ENCODE measurements around the gene RTTN. TPM values are rescaled to one million over a fixed set of nuclear protein-coding genes. Genes with fewer than 3 reads are reported as not detected.
"Not testable (repeated sequence)": the region's sequence is repeated elsewhere in the genome, so short reads cannot be mapped to it uniquely, and the experiment has no call there.

Gene RTTN
- total and polyA plus RNA-seq, 2 donors from 2014 or later, result 6.3 to 12.3 TPM

- no peak for TF ChIP-seq CTCF (IDR thresholded peaks at IDR 0.05; ENCODE audit: borderline replicate concordance, extremely low read depth, insufficient read depth)
- no peak overlapping the region for H3K4me3 ChIP-seq (ENCODE audit: low read length in 3 of 3)
- H3K27ac ChIP-seq (ENCODE audit: low read depth in 2 of 2, low read length in 2 of 2), result no peak overlapping the region
- H3K27me3 ChIP-seq (ENCODE audit: control insufficient read depth, insufficient read depth, low read length), result no peaks in the 10 kb centered on the region
- DNase-seq (no peak), FAIRE-seq (no peak)
- no peaks in the 10 kb centered on the region for H3K4me1 ChIP-seq (ENCODE audit: control insufficient read depth in 2 of 3, insufficient read depth in 2 of 3, low read depth in 1 of 3, low read length in 3 of 3)
- intact Hi-C loops (cut with DNase I), result no loop called here
- no peak overlapping the region for H3K9ac ChIP-seq (ENCODE audit: low read length in 3 of 3)
- H3K9me3 ChIP-seq (ENCODE audit: control insufficient read depth in 2 of 3, insufficient read depth in 1 of 3, low read length in 3 of 3), result no peaks in the 10 kb centered on the region
- H3K36me3 ChIP-seq (ENCODE audit: control insufficient read depth in 2 of 3, insufficient read depth in 3 of 3, low read length in 3 of 3), result peaks cover 0 to 13% (median 0%) of the 10 kb centered on the region in 3 donors
Observed at GRCh38 chr18:70107091-70107490, 98.4 kb downstream of the RTTN start.

DNA sequence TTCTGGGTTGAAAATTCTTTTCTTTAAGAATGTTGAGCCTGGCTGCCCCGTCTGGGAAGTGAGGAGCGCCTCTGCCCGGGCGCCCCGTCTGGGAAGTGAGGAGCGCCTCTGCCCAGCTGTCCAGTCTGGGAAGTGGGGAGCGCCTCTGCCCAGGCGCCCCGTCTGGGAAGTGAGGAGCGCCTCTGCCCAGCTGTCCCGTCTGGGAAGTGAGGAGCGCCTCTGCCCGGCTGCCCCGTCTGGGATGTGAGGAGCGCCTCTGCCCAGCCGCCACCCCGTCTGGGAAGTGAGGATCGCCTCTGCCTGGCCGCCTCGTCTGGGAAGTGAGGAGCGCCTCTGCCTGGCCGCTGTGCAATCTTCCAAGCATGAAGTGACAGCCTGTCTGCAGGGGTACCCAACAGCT, 102.6 kb downstream of the RTTN start:
- intact Hi-C loops (cut with DNase I); H3K4me1 ChIP-seq (ENCODE audit: control insufficient read depth in 2 of 3, insufficient read depth in 2 of 3, low read depth in 1 of 3, low read length in 3 of 3); H3K9me3 ChIP-seq (ENCODE audit: control insufficient read depth in 2 of 3, insufficient read depth in 1 of 3, low read length in 3 of 3); DNase-seq; H3K9ac ChIP-seq (ENCODE audit: low read length in 3 of 3); H3K27ac ChIP-seq (ENCODE audit: low read depth in 2 of 2, low read length in 2 of 2); H3K27me3 ChIP-seq (ENCODE audit: control insufficient read depth, insufficient read depth, low read length); FAIRE-seq; H3K4me3 ChIP-seq (ENCODE audit: low read length in 3 of 3); H3K36me3 ChIP-seq (ENCODE audit: control insufficient read depth in 2 of 3, insufficient read depth in 3 of 3, low read length in 3 of 3): not testable (repeated sequence)

- Histone ChIP-seq H3K27ac (ENCODE audit: low read depth in 2 of 2, low read length in 2 of 2) (no peak overlapping the region), H3K4me1 (ENCODE audit: control insufficient read depth in 2 of 3, insufficient read depth in 2 of 3, low read depth in 1 of 3, low read length in 3 of 3) (peaks cover 0 to 2% (median 0%) of the 10 kb centered on the region in 3 donors), H3K27me3 (ENCODE audit: control insufficient read depth, insufficient read depth, low read length) (no peaks in the 10 kb centered on the region), H3K36me3 (ENCODE audit: control insufficient read depth in 2 of 3, insufficient read depth in 3 of 3, low read length in 3 of 3) (peaks cover 0 to 2% (median 0%) of the 10 kb centered on the region in 3 donors), H3K9me3 (ENCODE audit: control insufficient read depth in 2 of 3, insufficient read depth in 1 of 3, low read length in 3 of 3) (no peaks in the 10 kb centered on the region), H3K4me3 (ENCODE audit: low read length in 3 of 3) (no peak overlapping the region), H3K9ac (ENCODE audit: low read length in 3 of 3) (no peak overlapping the region)
- TF ChIP-seq CTCF (IDR thresholded peaks at IDR 0.05; ENCODE audit: borderline replicate concordance, extremely low read depth, insufficient read depth), result no peak
- DNase-seq (no peak), FAIRE-seq (no peak)
- intact Hi-C loops (cut with DNase I), result no loop called here
Observed at GRCh38 chr18:70089858-70090257, 115.6 kb downstream of the RTTN start.

GRCh38 chr18:70086085-70086484, 119.4 kb downstream of the RTTN start:
- Histone ChIP-seq H3K27me3 (ENCODE audit: control insufficient read depth, insufficient read depth, low read length) (no peaks in the 10 kb centered on the region), H3K9ac (ENCODE audit: low read length in 3 of 3) (no peak overlapping the region), H3K4me3 (ENCODE audit: low read length in 3 of 3) (peak overlapping the region in 1 of 3 donors; percentile 0), H3K36me3 (ENCODE audit: control insufficient read depth in 2 of 3, insufficient read depth in 3 of 3, low read length in 3 of 3) (peaks cover 0 to 2% (median 0%) of the 10 kb centered on the region in 3 donors), H3K9me3 (ENCODE audit: control insufficient read depth in 2 of 3, insufficient read depth in 1 of 3, low read length in 3 of 3) (no peaks in the 10 kb centered on the region), H3K27ac (ENCODE audit: low read depth in 2 of 2, low read length in 2 of 2) (no peak overlapping the region), H3K4me1 (ENCODE audit: control insufficient read depth in 2 of 3, insufficient read depth in 2 of 3, low read depth in 1 of 3, low read length in 3 of 3) (peaks cover 0 to 5% (median 0%) of the 10 kb centered on the region in 3 donors)
- intact Hi-C loops (cut with DNase I), result no loop called here
- TF ChIP-seq CTCF (IDR thresholded peaks at IDR 0.05; ENCODE audit: borderline replicate concordance, extremely low read depth, insufficient read depth), result no peak
- no peak for DNase-seq
- no peak for FAIRE-seq

Measured in kidney (tissue), 14 donors.